ENCODE results near the gene SECTM1.

GRCh38 chr17:82343560-82343959 is 10.0 kb upstream of the SECTM1 start:
- TF ChIP-seq CTCF (conservative IDR thresholded peaks at IDR 0.05; ENCODE audit: low read depth, low read length): no peak
- TF ChIP-seq EZH2phosphoT487 (IDR thresholded peaks at IDR 0.05; ENCODE audit: borderline replicate concordance, low read length): no peak
- TF ChIP-seq EZH2 (IDR thresholded peaks at IDR 0.05; ENCODE audit: low read length, unreplicated experiment): no peak

Measured in PC-3 (cell line).